ENCODE data around the gene KDELR3. TPM values are rescaled to one million over a fixed set of nuclear protein-coding genes. Genes with fewer than 3 reads are reported as not detected.
A peak's percentile ranks its signal among the peaks of the same experiment; 100 is the strongest.

Gene KDELR3
- total RNA-seq, 3 donors from 2014 or later (not counting 1 experiment from before 2014, with no cell fraction given), result 0.25 TPM; not detected in 2

DNA sequence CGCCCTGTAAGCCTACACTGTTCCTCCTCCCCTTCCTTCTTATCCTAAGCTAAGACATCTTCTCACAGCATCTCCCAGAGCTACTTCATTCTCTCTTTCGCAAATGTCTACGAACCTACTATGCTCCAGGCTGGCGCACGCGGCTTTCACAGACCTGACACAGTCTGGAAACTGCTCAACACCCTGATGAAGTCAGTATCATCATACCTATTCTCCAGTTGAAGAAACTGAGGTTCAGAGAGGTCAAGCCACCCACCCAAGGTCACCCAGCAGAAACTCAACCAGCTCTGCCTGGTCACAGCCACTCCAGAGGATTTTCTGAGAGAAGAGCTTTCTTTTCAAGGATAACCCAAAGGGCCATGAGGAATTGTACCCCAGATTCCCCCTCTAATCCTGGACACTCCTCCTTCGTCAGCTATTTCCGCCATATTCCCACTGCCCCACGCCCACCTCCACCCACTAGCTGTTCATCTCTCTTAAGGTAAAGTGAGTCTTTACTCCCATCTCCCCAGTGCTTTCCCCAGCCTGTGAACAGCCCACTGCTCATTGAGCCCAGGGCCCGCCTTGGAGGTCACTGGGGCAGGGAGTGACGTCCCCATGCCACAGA is 14.7 kb upstream of the KDELR3 start:
- H3K4me3 Mint-ChIP-seq, result no peak overlapping the region
- no peak overlapping the region for H3K27ac ChIP-seq (ENCODE audit: low read length)
- no peaks in the 10 kb centered on the region for H3K36me3 ChIP-seq (ENCODE audit: control insufficient read depth, insufficient read depth, low read length)
- no peaks in the 10 kb centered on the region for H3K9me3 Mint-ChIP-seq
- no peak overlapping the region for H3K4me3 ChIP-seq (ENCODE audit: low read length)
- TF ChIP-seq, protein P1, sequence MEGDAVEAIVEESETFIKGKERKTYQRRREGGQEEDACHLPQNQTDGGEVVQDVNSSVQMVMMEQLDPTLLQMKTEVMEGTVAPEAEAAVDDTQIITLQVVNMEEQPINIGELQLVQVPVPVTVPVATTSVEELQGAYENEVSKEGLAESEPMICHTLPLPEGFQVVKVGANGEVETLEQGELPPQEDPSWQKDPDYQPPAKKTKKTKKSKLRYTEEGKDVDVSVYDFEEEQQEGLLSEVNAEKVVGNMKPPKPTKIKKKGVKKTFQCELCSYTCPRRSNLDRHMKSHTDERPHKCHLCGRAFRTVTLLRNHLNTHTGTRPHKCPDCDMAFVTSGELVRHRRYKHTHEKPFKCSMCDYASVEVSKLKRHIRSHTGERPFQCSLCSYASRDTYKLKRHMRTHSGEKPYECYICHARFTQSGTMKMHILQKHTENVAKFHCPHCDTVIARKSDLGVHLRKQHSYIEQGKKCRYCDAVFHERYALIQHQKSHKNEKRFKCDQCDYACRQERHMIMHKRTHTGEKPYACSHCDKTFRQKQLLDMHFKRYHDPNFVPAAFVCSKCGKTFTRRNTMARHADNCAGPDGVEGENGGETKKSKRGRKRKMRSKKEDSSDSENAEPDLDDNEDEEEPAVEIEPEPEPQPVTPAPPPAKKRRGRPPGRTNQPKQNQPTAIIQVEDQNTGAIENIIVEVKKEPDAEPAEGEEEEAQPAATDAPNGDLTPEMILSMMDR (IDR thresholded peaks at IDR 0.05), result no peak
- H3K36me3 Mint-ChIP-seq, result no peaks in the 10 kb centered on the region
- H3K27ac Mint-ChIP-seq, result no peak overlapping the region
- no peak for ATAC-seq
- DNase-seq, result no peak
- intact Hi-C loops (cut with micrococcal nuclease), result no loop called here
- no peaks in the 10 kb centered on the region for H3K9me3 ChIP-seq (ENCODE audit: control insufficient read depth, insufficient read depth, low read length)
- H3K4me1 ChIP-seq (ENCODE audit: control insufficient read depth, insufficient read depth, low read length), result peaks cover 7% of the 10 kb centered on the region
- H3K27me3 ChIP-seq (ENCODE audit: control insufficient read depth, insufficient read depth, low read length), result peaks cover 27% of the 10 kb centered on the region
- H3K4me1 Mint-ChIP-seq, result peaks cover 4 to 10% of the 10 kb centered on the region in 2 donors
- peaks cover 49 to 53% of the 10 kb centered on the region in 2 donors for H3K27me3 Mint-ChIP-seq (ENCODE audit: low read depth in 2 of 2)
- WGBS (ENCODE audit: insufficient coverage), result 91% methylated on average over 11 of the region's 11 CpGs

DNA sequence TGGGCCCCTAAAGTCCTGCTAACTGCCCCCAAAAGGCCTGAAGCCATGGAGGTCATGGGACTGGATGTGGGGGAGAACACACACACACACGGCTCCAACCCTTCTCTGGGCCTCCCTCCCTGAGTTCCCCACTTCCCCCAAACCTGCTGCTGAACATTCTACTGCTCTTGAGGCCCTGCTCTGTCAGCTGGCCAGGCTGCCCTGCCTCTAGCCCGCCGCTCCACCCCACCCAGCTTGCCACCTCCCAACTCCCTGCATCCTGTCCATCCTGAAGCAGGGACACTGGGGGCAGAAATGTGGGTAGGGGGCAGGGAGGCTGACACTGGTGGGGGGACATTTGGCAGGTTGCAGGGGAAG is 13.9 kb upstream of the KDELR3 start:
- peaks cover 7% of the 10 kb centered on the region for H3K4me1 ChIP-seq (ENCODE audit: control insufficient read depth, insufficient read depth, low read length)
- Mint-ChIP-seq H3K9me3 (no peaks in the 10 kb centered on the region), H3K27ac (no peak overlapping the region), H3K4me3 (no peak overlapping the region), H3K36me3 (no peaks in the 10 kb centered on the region), H3K27me3 (ENCODE audit: low read depth in 2 of 2) (peaks cover 52 to 60% of the 10 kb centered on the region in 2 donors), H3K4me1 (peaks cover 4 to 10% of the 10 kb centered on the region in 2 donors)
- no peak overlapping the region for H3K27ac ChIP-seq (ENCODE audit: low read length)
- 23% methylated on average over 3 of the region's 3 CpGs for WGBS (ENCODE audit: insufficient coverage)
- no peak overlapping the region for H3K4me3 ChIP-seq (ENCODE audit: low read length)
- H3K36me3 ChIP-seq (ENCODE audit: control insufficient read depth, insufficient read depth, low read length), result no peaks in the 10 kb centered on the region
- H3K9me3 ChIP-seq (ENCODE audit: control insufficient read depth, insufficient read depth, low read length), result no peaks in the 10 kb centered on the region
- DNase-seq (no peak), ATAC-seq (no peak)
- TF ChIP-seq, protein P1 (IDR thresholded peaks at IDR 0.05), result no peak
- intact Hi-C loops (cut with micrococcal nuclease), result no loop called here
- H3K27me3 ChIP-seq (ENCODE audit: control insufficient read depth, insufficient read depth, low read length), result peaks cover 27% of the 10 kb centered on the region

DNA sequence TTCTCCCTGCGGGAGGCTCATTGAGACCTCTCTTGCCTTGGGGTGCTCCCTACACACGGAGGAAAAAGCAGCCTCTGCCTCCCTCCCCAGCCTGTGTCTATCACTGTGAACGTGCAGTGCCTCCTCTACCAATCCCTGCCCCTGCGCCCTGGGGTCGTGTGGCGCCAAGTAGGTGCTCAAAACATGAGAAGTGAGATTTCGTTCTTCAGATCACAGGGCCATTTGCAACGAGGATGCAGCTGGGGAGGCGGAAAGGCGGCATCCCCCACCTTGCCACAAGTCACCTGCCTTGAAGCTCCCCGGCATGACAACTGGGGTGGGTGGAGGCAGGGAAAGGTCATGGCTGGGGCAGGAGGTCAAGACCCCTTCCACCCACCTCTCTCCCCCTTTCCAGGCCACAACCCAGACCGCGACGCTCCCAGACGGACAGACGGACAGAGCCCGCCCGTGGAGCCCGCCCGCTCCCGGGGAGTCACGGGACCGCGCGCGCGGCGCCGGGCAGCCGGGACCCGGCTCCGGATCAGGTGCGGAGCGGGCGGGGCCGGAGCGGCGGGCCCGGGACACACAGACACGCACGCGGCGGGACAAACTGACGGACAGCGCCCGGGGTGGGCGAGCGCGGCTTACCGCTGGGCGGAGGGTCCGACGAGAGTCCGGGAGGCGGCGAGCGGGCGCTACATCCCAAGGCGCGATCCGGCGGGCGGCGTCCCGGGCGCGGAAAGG is 13.4 kb upstream of the KDELR3 start:
- ATAC-seq (peak in 2 of 3 donors; percentile 38 to 40), DNase-seq (peak in 1 of 2 donors; percentile 51)
- Histone ChIP-seq H3K27me3 (ENCODE audit: control insufficient read depth, insufficient read depth, low read length) (peaks cover 27% of the 10 kb centered on the region), H3K4me1 (ENCODE audit: control insufficient read depth, insufficient read depth, low read length) (peaks cover 7% of the 10 kb centered on the region), H3K36me3 (ENCODE audit: control insufficient read depth, insufficient read depth, low read length) (no peaks in the 10 kb centered on the region), H3K9me3 (ENCODE audit: control insufficient read depth, insufficient read depth, low read length) (no peaks in the 10 kb centered on the region), H3K4me3 (ENCODE audit: low read length) (no peak overlapping the region), H3K27ac (ENCODE audit: low read length) (no peak overlapping the region)
- 1% methylated on average over 66 of the region's 67 CpGs for WGBS (ENCODE audit: insufficient coverage)
- H3K4me1 Mint-ChIP-seq, result peaks cover 4 to 10% of the 10 kb centered on the region in 2 donors
- H3K9me3 Mint-ChIP-seq, result no peaks in the 10 kb centered on the region
- no peak overlapping the region for H3K27ac Mint-ChIP-seq
- TF ChIP-seq, protein P1 (IDR thresholded peaks at IDR 0.05), result no peak
- H3K36me3 Mint-ChIP-seq, result no peaks in the 10 kb centered on the region
- intact Hi-C loops (cut with micrococcal nuclease), result no loop called here
- peaks cover 57 to 65% of the 10 kb centered on the region in 2 donors for H3K27me3 Mint-ChIP-seq (ENCODE audit: low read depth in 2 of 2)
- H3K4me3 Mint-ChIP-seq, result peak overlapping the region; percentile 66

Measured in natural killer cell (primary cell).